ENCODE data around the gene PITPNC1.

PITPNC1 gene

GRCh38 chr17:67620088-67620487 lies 243.0 kb downstream of the PITPNC1 start:
- Histone ChIP-seq H3K4me1 (ENCODE audit: low read length) (no peaks in the 10 kb centered on the region), H3K79me2 (ENCODE audit: low read length) (no peaks in the 10 kb centered on the region), H4K20me1 (ENCODE audit: insufficient read depth, low read length) (no peaks in the 10 kb centered on the region), H3K4me3 (ENCODE audit: low read length) (no peak overlapping the region), H3K9ac (ENCODE audit: low read length) (no peak overlapping the region), H3K9me3 (replicated peaks; ENCODE audit: insufficient read depth, low read length) (no peaks in the 10 kb centered on the region), H2AFZ (ENCODE audit: low read length) (no peak overlapping the region), H3K27ac (ENCODE audit: low read length) (no peak overlapping the region), H3F3A (ENCODE audit: insufficient read depth, low read length) (no peaks in the 10 kb centered on the region), H3K9me2 (replicated peaks; ENCODE audit: insufficient read depth, low read length) (no peaks in the 10 kb centered on the region), H3K36me3 (replicated peaks; ENCODE audit: insufficient read depth, low read length) (no peaks in the 10 kb centered on the region), H3K27me3 (replicated peaks; ENCODE audit: insufficient read depth, low read length) (no peaks in the 10 kb centered on the region), H3K4me2 (ENCODE audit: low read depth, low read length) (no peak overlapping the region)
- DNase-seq = no peak
- TF ChIP-seq EZH2phosphoT487 (IDR thresholded peaks at IDR 0.05; ENCODE audit: low read length) (no peak), EZH2 (optimal IDR thresholded peaks at IDR 0.05; ENCODE audit: low read depth, low read length) (no peak), CTCF (IDR thresholded peaks at IDR 0.05; ENCODE audit: low read length) (no peak)

GRCh38 chr17:67620636-67621035 lies 243.6 kb downstream of the PITPNC1 start:
- no peaks in the 10 kb centered on the region for H3F3A ChIP-seq (ENCODE audit: insufficient read depth, low read length)
- no peak for TF ChIP-seq EZH2 (optimal IDR thresholded peaks at IDR 0.05; ENCODE audit: low read depth, low read length)
- no peak for TF ChIP-seq CTCF (IDR thresholded peaks at IDR 0.05; ENCODE audit: low read length)
- no peak for TF ChIP-seq EZH2phosphoT487 (IDR thresholded peaks at IDR 0.05; ENCODE audit: low read length)
- H4K20me1 ChIP-seq (ENCODE audit: insufficient read depth, low read length) = no peaks in the 10 kb centered on the region
- no peaks in the 10 kb centered on the region for H3K36me3 ChIP-seq (replicated peaks; ENCODE audit: insufficient read depth, low read length)
- no peaks in the 10 kb centered on the region for H3K9me2 ChIP-seq (replicated peaks; ENCODE audit: insufficient read depth, low read length)
- no peak overlapping the region for H2AFZ ChIP-seq (ENCODE audit: low read length)
- no peak overlapping the region for H3K4me2 ChIP-seq (ENCODE audit: low read depth, low read length)
- no peak overlapping the region for H3K4me3 ChIP-seq (ENCODE audit: low read length)
- H3K79me2 ChIP-seq (ENCODE audit: low read length) = no peaks in the 10 kb centered on the region
- H3K27me3 ChIP-seq (replicated peaks; ENCODE audit: insufficient read depth, low read length) = no peaks in the 10 kb centered on the region
- H3K9ac ChIP-seq (ENCODE audit: low read length) = no peak overlapping the region
- no peaks in the 10 kb centered on the region for H3K9me3 ChIP-seq (replicated peaks; ENCODE audit: insufficient read depth, low read length)
- DNase-seq = no peak
- no peaks in the 10 kb centered on the region for H3K4me1 ChIP-seq (ENCODE audit: low read length)
- H3K27ac ChIP-seq (ENCODE audit: low read length) = no peak overlapping the region

- DNase-seq = no peak
- TF ChIP-seq EZH2 (optimal IDR thresholded peaks at IDR 0.05; ENCODE audit: low read depth, low read length) = no peak
- TF ChIP-seq EZH2phosphoT487 (IDR thresholded peaks at IDR 0.05; ENCODE audit: low read length) = no peak
- no peak for TF ChIP-seq CTCF (IDR thresholded peaks at IDR 0.05; ENCODE audit: low read length)
- no peak overlapping the region for H3K4me2 ChIP-seq (ENCODE audit: low read depth, low read length)
- no peak overlapping the region for H3K27ac ChIP-seq (ENCODE audit: low read length)
- no peaks in the 10 kb centered on the region for H3K27me3 ChIP-seq (replicated peaks; ENCODE audit: insufficient read depth, low read length)
- no peaks in the 10 kb centered on the region for H3K36me3 ChIP-seq (replicated peaks; ENCODE audit: insufficient read depth, low read length)
- no peaks in the 10 kb centered on the region for H3K79me2 ChIP-seq (ENCODE audit: low read length)
- no peaks in the 10 kb centered on the region for H3K4me1 ChIP-seq (ENCODE audit: low read length)
- no peak overlapping the region for H2AFZ ChIP-seq (ENCODE audit: low read length)
- H3K9me3 ChIP-seq (replicated peaks; ENCODE audit: insufficient read depth, low read length) = no peaks in the 10 kb centered on the region
- no peaks in the 10 kb centered on the region for H4K20me1 ChIP-seq (ENCODE audit: insufficient read depth, low read length)
- H3K4me3 ChIP-seq (ENCODE audit: low read length) = no peak overlapping the region
- no peaks in the 10 kb centered on the region for H3K9me2 ChIP-seq (replicated peaks; ENCODE audit: insufficient read depth, low read length)
- no peaks in the 10 kb centered on the region for H3F3A ChIP-seq (ENCODE audit: insufficient read depth, low read length)
- H3K9ac ChIP-seq (ENCODE audit: low read length) = no peak overlapping the region
Observed at GRCh38 chr17:67623767-67624166, 246.7 kb downstream of the PITPNC1 start.
